GM13977 (cell line): ENCODE measurements around the gene CAMK2N1.
"Not testable (repeated sequence)": the region's sequence is repeated elsewhere in the genome, so short reads cannot be mapped to it uniquely, and the experiment has no call there.

Experiments used
- DNase-seq: peaks from one replicate; pipeline ENCODE4 v3.0.0; 2012; ENCODE audit warnings: low spot score
- CTCF ChIP-seq: IDR thresholded peaks from 2 replicates; pipeline ENCODE4 v1.5.1; 2012; ENCODE audit warnings: mild to moderate bottlenecking, control low read depth; ENCODE audit not compliant: insufficient read depth; ENCODE audit errors: extremely low read depth, missing control alignments
- in situ Hi-C: fragments of 300-500 bp; cut with MboI; formaldehyde crosslinking; loops from one replicate; pipeline ENCODE4 v1.12.0; 2022; ENCODE audit warnings: low sequenced_read_pairs, low pct_unique_long_range_greater_than_20kb, mixed read lengths, inconsistent platforms; ENCODE audit not compliant: unreplicated experiment

The CAMK2N1 gene

DNA sequence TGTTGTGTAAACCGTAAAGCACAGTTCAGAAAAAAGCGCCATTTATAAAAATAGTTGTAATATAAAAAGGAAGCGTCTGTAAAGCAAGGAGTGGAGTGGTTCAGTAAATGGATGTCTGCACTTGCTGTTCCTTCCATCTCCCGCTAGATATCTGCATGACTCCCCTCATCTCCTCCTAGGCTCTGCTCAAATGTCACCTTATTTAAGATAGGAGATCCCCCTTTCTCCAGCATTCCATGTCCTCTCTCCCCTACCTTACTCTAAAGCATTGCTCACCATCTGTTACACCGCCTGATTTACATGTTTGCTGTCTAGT lies 21.2 kb upstream of the CAMK2N1 start:
- no peak for DNase-seq
- TF ChIP-seq CTCF: no peak
- in situ Hi-C loops: no loop called here

GRCh38 chr1:20505488-20505887 lies 19.5 kb upstream of the CAMK2N1 start:
- TF ChIP-seq CTCF: no peak
- in situ Hi-C loops: no loop called here
- no peak for DNase-seq

DNA sequence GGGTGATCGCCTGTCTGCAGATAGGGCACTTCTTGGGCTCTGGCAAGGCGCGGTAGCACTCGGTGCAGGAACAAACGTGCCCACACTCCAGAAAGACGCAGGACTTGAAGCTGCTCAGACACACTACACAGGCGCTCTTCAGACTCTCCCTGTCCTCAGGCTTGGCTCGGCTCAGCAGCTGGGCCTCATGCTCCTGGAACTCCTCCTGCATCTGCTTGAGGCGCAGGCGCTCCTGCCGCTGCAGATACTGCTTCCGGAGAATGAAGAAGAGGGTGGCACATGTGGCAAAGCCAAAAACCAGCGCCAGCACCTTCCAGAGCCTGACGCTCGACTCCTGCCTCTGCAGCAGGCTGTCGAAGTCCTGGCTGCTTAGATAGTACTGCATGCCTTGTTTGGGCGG lies 14.7 kb upstream of the CAMK2N1 start:
- no peak for TF ChIP-seq CTCF
- DNase-seq: no peak
- in situ Hi-C loops: no loop called here

DNA sequence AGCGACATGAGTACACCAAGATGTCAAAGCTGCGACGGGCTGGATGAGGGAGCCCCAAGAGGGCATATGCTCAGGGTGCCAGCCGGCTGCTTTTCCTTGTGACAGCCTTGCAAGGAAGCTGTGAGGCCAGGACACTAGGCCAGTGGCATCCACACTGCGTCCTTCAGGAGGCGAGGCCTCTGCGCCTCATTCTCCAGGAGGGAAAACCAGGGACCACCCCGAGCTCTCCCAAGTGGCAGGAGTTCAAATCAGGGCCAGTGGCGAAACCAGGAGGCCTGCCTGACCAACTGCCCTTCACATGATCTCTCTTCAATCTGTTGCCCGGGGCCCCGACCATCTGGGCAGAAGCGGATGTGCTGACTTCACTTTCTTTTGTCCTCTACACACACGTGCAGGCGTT lies 13.7 kb upstream of the CAMK2N1 start:
- in situ Hi-C loops: loop anchor here (10.0 kb wide), 1 partner anchor 285 kb away; no protein-coding TSS in a partner anchor
- TF ChIP-seq CTCF: no peak
- no peak for DNase-seq

- TF ChIP-seq CTCF: no peak
- in situ Hi-C loops: loop anchor here (10.0 kb wide), 1 partner anchor 284 kb away; no protein-coding TSS in a partner anchor
- no peak for DNase-seq
Observed at GRCh38 chr1:20499105-20499504, 13.1 kb upstream of the CAMK2N1 start.

DNA sequence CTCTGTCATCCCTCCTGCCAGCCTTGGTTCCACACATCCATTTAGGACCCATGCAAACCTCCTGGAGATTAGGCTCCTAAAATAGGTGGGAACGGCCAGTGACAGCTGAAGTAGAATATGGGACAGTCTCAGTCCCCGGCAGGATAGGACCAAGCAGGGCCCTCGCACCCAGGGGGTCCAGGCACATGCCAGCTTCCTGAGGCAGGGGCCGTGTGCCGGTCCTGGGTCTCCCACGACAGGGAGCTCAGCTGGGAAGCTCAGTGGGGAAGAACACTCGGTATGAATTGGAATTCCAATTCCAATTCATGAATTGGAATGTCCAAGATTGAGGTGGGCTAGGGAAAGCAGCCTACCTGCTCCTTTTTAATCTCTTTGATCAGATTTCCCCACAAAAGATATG lies 12.1 kb upstream of the CAMK2N1 start:
- no peak for TF ChIP-seq CTCF
- DNase-seq: no peak
- in situ Hi-C loops: loop anchor here (10.0 kb wide), 1 partner anchor 283 kb away; no protein-coding TSS in a partner anchor

- DNase-seq: no peak
- TF ChIP-seq CTCF: no peak
- in situ Hi-C loops: loop anchor here (10.0 kb wide), 1 partner anchor 283 kb away; no protein-coding TSS in a partner anchor
Observed at GRCh38 chr1:20497506-20497905, 11.5 kb upstream of the CAMK2N1 start.

DNA sequence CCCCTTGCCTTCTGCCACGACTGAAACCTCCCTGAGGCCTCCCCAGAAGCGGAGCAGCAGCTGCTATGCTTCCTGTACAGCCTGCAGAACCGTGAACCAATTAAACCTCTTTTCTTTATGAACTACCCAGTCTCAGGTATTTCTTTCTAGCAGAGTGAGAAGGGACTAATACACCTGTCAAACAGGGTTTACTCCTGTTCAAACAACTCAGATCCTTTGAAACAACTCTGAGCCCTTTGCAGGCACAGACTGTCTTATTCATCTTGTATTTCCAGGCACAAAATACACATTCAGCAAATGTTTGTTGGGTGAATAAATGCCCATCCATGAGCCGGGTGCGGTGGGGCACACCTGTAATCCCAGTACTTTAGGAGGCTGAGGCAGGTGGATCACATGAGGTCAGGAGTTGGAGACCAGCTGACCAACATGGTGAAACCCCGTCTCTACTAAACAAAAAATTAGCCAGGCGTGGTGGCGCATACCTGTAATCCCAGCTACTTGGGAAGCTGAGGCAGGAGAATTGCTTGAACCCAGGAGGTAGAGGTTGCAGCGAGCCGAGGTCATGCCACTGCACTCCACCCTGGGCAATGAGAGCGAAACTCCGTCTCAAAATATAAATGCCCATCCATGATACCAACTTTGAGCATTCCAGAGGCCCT lies 10.8 kb upstream of the CAMK2N1 start:
- DNase-seq: not testable (repeated sequence)
- in situ Hi-C loops: loop anchor here (10.0 kb wide), 1 partner anchor 282 kb away; no protein-coding TSS in a partner anchor
